Uterus (tissue), 4 donors: ENCODE measurements around the gene SETD1A. TPM values are rescaled to one million over a fixed set of nuclear protein-coding genes. Genes with fewer than 3 reads are reported as not detected.
A peak's percentile ranks its signal among the peaks of the same experiment; 100 is the strongest.

Source experiments
- DNase-seq, 2 donors: peaks; one replicate each; pipeline ENCODE4 v3.0.0-alpha.2; 2019 to 2020
- H3K27ac ChIP-seq, 2 donors: fragments of 200-600 bp; sonication (generic); 1 replicate in 1 of 2; 2 replicates in 1 of 2; pipeline ENCODE4 v1.5.1; 2016 to 2018
- H3K27me3 ChIP-seq, 2 donors: fragments of 200-600 bp; sonication (generic); one replicate each; pipeline ENCODE4 v1.5.1; 2018 to 2019; ENCODE audit warnings: control low read depth in 1 of 2
- H3K36me3 ChIP-seq, 2 donors: fragments of 200-600 bp; sonication (generic); one replicate each; pipeline ENCODE4 v1.5.1; 2019; ENCODE audit warnings: control low read depth in 1 of 2
- H3K4me1 ChIP-seq, 2 donors: fragments of 200-600 bp; sonication (generic); one replicate each; pipeline ENCODE4 v1.5.1; 2018 to 2019; ENCODE audit warnings: control low read depth in 1 of 2
- H3K4me3 ChIP-seq, 2 donors: fragments of 200-600 bp; sonication (generic); 1 replicate in 1 of 2; 2 replicates in 1 of 2; pipeline ENCODE4 v1.5.1; 2018 to 2019; ENCODE audit warnings: mild to moderate bottlenecking in 1 of 2
- H3K9me3 ChIP-seq, 2 donors: fragments of 200-600 bp; sonication (generic); one replicate each; pipeline ENCODE4 v1.5.1; 2019; ENCODE audit warnings: control low read depth in 1 of 2
- POLR2A ChIP-seq, 2 donors: fragments of 450-650 bp; IDR thresholded peaks; one replicate each; pipeline ENCODE4 v1.6.1; 2016; ENCODE audit warnings: antibody characterized with exemption in 2 of 2, mild to moderate bottlenecking in 1 of 2, moderate library complexity in 1 of 2
- intact Hi-C: fragments of 100-400 bp; cut with DNase I; formaldehyde crosslinking; loops from one replicate; pipeline ENCODE4 v1.15.1; 2023; ENCODE audit warnings: low total_unique reads
- total RNA-seq, 4 donors: library from RNA; depleted of rRNA in 3 of 4; stranded (reverse); fragments of >200 nt in 3 of 4; gene quantifications; one replicate each; pipeline versions ENCODE4 v1.1.0 to v1.2.4, GENCODE V29; 2014 to 2023
- TF ChIP-seq, protein P1 (sequence below), 4 experiments: fragments of 200-600 bp in 2 of 4; fragments of 450-650 bp in 2 of 4; sonication (generic) in 2 of 4; IDR thresholded peaks; one replicate each; pipeline ENCODE4 v1.5.1; 2016 to 2019; ENCODE audit warnings: antibody characterized with exemption in 4 of 4, mild to moderate bottlenecking in 2 of 4, moderate library complexity in 1 of 4
- donor health status: DM: yes; HTN: yes; CAD: no.

SETD1A gene
- total RNA-seq, 4 donors from 2014 or later, result 2.1 to 31.7 (median 3.5) TPM

DNA sequence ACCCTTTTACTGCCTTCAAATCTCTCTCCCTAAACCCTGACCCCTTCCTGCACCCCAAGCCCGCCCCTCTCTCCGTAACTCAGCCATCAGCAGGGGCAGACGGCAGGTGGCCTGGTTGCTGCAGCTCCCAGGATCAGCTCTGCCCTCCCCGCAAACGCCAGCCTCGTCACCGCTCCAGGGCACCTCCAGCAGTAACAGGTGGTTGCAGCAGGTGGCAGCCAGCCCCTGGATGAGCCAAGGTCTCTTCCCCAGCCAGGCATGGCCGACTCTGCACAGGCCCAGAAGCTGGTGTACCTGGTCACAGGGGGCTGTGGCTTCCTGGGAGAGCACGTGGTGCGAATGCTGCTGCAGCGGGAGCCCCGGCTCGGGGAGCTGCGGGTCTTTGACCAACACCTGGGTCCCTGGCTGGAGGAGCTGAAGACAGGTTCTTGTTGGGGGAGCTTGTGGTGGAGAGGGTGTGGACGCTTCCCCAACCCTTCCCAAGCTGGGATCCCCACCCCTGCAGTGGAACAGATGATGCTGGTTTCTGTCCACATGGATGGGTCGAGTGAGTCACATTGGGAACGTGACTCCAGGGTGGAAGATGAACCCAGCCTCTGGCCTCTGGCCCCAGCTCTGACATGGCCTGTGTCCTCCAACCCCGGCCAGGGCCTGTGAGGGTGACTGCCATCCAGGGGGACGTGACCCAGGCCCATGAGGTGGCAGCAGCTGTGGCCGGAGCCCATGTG lies 28.0 kb downstream of the SETD1A start:
- Histone ChIP-seq H3K27me3 (no peaks in the 10 kb centered on the region), H3K4me3 (peak overlapping the region; percentile 33 to 46), H3K27ac (peak overlapping the region; percentile 67 to 71), H3K9me3 (no peaks in the 10 kb centered on the region), H3K36me3 (no peaks in the 10 kb centered on the region), H3K4me1 (peaks cover 0 to 7% of the 10 kb centered on the region in 2 donors)
- peak; percentile 31 to 37 for DNase-seq
- intact Hi-C loops, result loop anchor here (10.0 kb wide), 1 partner anchor 459 kb away; the partner anchor contains the start of gene ZNF843
- TF ChIP-seq POLR2A (IDR thresholded peaks at IDR 0.05), result no peak
- TF ChIP-seq, protein P1, sequence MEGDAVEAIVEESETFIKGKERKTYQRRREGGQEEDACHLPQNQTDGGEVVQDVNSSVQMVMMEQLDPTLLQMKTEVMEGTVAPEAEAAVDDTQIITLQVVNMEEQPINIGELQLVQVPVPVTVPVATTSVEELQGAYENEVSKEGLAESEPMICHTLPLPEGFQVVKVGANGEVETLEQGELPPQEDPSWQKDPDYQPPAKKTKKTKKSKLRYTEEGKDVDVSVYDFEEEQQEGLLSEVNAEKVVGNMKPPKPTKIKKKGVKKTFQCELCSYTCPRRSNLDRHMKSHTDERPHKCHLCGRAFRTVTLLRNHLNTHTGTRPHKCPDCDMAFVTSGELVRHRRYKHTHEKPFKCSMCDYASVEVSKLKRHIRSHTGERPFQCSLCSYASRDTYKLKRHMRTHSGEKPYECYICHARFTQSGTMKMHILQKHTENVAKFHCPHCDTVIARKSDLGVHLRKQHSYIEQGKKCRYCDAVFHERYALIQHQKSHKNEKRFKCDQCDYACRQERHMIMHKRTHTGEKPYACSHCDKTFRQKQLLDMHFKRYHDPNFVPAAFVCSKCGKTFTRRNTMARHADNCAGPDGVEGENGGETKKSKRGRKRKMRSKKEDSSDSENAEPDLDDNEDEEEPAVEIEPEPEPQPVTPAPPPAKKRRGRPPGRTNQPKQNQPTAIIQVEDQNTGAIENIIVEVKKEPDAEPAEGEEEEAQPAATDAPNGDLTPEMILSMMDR (IDR thresholded peaks at IDR 0.05), result peak in 1 of 4 experiments; percentile 13

GRCh38 chr16:30986129-30986991 lies 28.8 kb downstream of the SETD1A start:
- H3K4me1 ChIP-seq, result peaks cover 0 to 7% of the 10 kb centered on the region in 2 donors
- TF ChIP-seq, protein P1 (IDR thresholded peaks at IDR 0.05), result no peak
- TF ChIP-seq POLR2A (IDR thresholded peaks at IDR 0.05), result no peak
- no peak for DNase-seq
- no peaks in the 10 kb centered on the region for H3K27me3 ChIP-seq
- H3K9me3 ChIP-seq, result no peaks in the 10 kb centered on the region
- H3K36me3 ChIP-seq, result no peaks in the 10 kb centered on the region
- H3K4me3 ChIP-seq, result no peak overlapping the region
- intact Hi-C loops, result loop anchor here (10.0 kb wide), 1 partner anchor 458 kb away; the partner anchor contains the start of gene ZNF843
- H3K27ac ChIP-seq, result no peak overlapping the region

DNA sequence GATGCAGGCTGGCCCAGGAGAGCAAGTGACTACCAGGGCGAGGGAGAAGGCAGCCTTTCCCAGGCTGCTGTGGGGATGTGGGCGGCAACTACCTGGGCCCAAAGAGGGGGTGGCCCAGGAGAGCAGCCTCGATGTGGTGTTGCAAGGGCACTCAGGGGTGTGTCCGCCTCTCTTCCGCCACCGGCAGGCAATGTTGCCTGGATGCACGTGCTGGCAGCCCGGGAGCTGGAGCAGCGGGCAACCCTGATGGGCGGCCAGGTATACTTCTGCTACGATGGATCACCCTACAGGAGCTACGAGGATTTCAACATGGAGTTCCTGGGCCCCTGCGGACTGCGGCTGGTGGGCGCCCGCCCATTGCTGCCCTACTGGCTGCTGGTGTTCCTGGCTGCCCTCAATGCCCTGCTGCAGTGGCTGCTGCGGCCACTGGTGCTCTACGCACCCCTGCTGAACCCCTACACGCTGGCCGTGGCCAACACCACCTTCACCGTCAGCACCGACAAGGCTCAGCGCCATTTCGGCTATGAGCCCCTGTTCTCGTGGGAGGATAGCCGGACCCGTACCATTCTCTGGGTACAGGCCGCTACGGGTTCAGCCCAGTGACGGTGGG lies 30.1 kb downstream of the SETD1A start:
- no peaks in the 10 kb centered on the region for H3K36me3 ChIP-seq
- TF ChIP-seq POLR2A (IDR thresholded peaks at IDR 0.05), result no peak
- TF ChIP-seq, protein P1 (IDR thresholded peaks at IDR 0.05), result no peak
- no peak overlapping the region for H3K4me3 ChIP-seq
- H3K27ac ChIP-seq, result no peak overlapping the region
- no peak for DNase-seq
- intact Hi-C loops, result loop anchor here (10.0 kb wide), 1 partner anchor 457 kb away; the partner anchor contains the start of gene ZNF843
- H3K9me3 ChIP-seq, result no peaks in the 10 kb centered on the region
- H3K27me3 ChIP-seq, result no peaks in the 10 kb centered on the region
- peaks cover 0 to 7% of the 10 kb centered on the region in 2 donors for H3K4me1 ChIP-seq

DNA sequence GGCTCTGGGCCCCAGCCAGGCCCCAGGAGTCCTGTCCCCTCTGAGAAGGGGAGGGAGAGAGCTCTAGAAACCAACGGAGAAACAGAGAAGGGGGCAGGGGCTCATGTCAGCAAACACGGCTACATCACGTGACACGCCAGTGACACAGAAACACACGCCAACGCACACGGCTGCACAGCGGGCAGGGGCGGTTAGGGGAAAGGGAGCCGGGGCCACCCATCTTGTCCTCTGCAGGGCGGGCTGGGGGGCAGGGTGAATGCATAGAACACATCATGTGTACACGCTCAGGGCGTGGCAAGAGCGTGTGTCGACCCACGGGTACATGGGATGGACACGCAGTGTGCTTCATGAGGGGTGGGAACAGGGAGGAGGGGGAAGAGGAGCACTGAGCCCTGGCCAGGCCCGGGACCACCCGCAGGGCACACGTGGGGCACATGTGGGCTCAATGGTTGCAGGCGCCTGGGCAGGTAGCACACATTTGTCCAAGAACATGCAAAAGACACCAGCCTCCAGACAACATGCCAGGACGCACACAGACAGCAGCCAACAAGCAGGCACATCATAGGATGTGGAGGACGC lies 32.0 kb downstream of the SETD1A start:
- no peaks in the 10 kb centered on the region for H3K27me3 ChIP-seq
- no peak overlapping the region for H3K27ac ChIP-seq
- intact Hi-C loops, result loop anchor here (10.0 kb wide), 1 partner anchor 455 kb away; the partner anchor contains the start of gene ZNF843
- no peak for DNase-seq
- H3K4me1 ChIP-seq, result peaks cover 0 to 7% of the 10 kb centered on the region in 2 donors
- no peaks in the 10 kb centered on the region for H3K9me3 ChIP-seq
- no peaks in the 10 kb centered on the region for H3K36me3 ChIP-seq
- TF ChIP-seq, protein P1 (IDR thresholded peaks at IDR 0.05), result no peak
- TF ChIP-seq POLR2A (IDR thresholded peaks at IDR 0.05), result no peak
- no peak overlapping the region for H3K4me3 ChIP-seq
